GM18873 (cell line): ENCODE results near the gene NPIPA7.
"Not testable (repeated sequence)": the region's sequence is repeated elsewhere in the genome, so short reads cannot be mapped to it uniquely, and the experiment has no call there.

ENCODE experiments used
- ATAC-seq: cut with Tn5 transposase; IDR thresholded peaks from one replicate; pipeline ENCODE4 v1.9.1; 2021; ENCODE audit warnings: mild to moderate bottlenecking, moderate library complexity, moderate number of reproducible peaks; ENCODE audit not compliant: unreplicated experiment, low FRiP score

Gene NPIPA7

DNA sequence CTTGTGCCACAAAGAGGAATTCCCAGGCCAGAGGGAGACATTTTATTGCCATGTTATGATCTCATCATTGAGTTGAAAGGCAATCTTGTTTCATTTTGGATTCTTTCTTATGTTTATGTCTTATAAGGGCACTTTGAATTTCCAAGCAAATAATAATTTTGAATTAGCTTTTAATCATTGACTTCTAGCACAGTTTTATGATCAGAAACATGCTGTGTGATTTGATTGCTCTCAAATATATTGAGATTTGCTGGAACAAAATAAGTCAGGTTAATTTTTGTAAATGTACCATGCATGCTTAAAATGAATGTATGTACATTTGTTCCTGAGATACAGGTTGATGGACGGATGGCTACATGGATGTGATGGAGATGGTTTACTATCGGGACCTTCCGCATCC lies at the start of gene NPIPA7:
Gene NPIPA7 (plus strand): TSS at position 301 of the 400 bp plus-strand sequence. CDS start 105 bp downstream, outside the sequence.
- not testable (repeated sequence) for ATAC-seq

DNA sequence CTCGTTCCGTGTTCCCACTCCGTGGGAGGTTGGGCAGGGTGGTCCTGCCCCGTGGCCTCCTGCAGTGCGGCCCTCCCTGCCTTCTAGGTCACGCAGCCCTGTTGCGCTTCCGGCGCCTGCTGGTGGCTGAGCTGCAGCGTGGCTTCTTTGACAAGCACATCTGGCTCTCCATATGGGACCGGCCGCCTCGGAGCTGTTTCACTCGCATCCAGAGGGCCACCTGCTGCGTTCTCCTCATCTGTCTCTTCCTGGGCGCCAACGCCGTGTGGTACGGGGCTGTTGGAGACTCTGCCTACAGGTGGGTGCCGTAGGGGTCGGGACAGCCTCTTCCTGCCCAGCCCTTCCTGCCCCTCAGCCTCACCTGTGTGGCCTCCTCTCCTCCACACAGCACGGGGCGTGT lies 47.5 kb upstream of the NPIPA7 start:
- not testable (repeated sequence) for ATAC-seq

DNA sequence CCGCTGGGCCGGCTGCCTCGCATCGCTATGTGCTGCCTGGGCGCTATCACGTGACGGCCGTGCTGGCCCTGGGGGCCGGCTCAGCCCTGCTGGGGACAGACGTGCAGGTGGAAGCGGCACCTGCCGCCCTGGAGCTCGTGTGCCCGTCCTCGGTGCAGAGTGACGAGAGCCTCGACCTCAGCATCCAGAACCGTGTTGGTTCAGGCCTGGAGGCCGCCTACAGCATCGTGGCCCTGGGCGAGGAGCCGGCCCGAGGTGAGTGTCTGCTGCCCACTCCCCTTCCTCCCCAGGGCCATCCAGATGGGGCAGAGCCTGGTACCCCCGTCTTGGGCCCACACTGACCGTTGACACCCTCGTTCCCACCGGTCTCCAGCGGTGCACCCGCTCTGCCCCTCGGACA lies 21.4 kb upstream of the NPIPA7 start:
- ATAC-seq = not testable (repeated sequence)

DNA sequence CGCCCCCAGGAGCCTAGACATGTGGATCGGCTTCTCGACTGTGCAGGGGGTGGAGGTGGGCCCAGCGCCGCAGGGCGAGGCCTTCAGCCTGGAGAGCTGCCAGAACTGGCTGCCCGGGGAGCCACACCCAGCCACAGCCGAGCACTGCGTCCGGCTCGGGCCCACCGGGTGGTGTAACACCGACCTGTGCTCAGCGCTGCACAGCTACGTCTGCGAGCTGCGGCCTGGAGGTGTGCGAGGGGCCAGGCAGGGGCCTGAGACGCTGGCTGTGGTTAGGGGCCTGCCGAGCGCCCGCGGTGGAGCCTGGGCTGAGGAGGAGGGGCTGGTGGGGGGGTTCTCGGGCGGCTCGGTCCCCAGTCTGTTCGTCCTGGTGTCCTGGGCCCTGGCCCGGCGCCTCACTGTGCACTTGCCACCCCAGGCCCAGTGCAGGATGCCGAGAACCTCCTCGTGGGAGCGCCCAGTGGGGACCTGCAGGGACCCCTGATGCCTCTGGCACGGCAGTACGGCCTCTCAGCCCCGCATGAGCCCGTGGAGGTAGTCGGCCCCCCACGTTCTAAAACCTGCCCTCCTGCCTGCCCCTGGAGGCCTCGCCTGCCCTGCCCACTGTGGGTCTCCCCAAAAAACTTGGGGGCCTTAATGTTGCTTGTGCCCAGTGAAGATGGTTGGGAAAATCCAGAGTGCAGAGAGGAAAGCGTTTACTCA lies 20.2 kb upstream of the NPIPA7 start:
- ATAC-seq = not testable (repeated sequence)

DNA sequence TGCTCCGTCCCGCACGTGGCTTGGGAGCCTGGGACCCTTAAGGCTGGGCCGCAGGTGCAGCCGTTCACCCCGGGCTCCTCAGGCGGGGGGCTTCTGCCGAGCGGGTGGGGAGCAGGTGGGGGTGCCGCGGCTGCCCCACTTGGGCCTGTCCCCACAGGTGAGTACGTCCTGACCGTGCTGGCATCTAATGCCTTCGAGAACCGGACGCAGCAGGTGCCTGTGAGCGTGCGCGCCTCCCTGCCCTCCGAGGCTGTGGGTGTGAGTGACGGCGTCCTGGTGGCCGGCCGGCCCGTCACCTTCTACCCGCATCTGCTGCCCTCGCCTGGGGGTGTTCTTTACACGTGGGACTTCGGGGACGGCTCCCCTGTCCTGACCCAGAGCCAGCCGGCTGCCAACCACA lies 15.3 kb upstream of the NPIPA7 start:
- not testable (repeated sequence) for ATAC-seq

DNA sequence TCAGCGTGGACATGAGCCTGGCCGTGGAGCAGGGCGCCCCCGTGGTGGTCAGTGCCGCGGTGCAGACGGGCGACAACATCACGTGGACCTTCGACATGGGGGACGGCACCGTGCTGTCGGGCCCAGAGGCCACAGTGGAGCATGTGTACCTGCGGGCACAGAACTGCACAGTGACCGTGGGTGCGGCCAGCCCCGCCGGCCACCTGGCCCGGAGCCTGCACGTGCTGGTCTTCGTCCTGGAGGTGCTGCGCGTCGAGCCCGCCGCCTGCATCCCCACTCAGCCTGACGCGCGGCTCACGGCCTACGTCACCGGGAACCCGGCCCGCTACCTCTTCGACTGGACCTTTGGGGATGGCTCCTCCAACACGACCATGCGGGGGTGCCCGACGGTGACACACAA lies 14.8 kb upstream of the NPIPA7 start:
- ATAC-seq = not testable (repeated sequence)

DNA sequence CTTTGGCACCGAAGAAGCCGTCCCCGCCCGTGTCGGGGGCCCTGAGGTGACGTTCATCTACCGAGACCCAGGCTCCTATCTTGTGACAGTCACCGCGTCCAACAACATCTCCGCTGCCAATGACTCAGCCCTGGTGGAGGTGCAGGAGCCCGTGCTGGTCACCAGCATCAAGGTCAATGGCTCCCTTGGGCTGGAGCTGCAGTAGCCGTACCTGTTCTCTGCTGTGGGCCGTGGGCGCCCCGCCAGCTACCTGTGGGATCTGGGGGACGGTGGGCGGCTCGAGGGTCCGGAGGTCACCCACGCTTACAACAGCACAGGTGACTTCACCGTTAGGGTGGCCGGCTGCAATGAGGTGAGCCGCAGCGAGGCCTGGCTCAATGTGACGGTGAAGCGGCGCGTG lies 14.2 kb upstream of the NPIPA7 start:
- ATAC-seq = not testable (repeated sequence)

DNA sequence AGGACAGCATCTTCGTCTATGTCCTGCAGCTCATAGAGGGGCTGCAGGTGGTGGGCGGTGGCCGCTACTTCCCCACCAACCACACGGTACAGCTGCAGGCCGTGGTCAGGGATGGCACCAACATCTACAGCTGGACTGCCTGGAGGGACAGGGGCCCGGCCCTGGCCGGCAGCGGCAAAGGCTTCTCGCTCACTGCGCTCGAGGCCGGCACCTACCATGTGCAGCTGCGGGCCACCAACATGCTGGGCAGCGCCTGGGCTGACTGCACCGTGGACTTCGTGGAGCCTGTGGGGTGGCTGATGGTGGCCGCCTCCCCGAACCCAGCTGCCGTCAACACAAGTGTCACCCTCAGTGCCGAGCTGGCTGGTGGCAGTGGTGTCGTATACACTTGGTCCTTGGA lies 13.6 kb upstream of the NPIPA7 start:
- ATAC-seq = not testable (repeated sequence)

DNA sequence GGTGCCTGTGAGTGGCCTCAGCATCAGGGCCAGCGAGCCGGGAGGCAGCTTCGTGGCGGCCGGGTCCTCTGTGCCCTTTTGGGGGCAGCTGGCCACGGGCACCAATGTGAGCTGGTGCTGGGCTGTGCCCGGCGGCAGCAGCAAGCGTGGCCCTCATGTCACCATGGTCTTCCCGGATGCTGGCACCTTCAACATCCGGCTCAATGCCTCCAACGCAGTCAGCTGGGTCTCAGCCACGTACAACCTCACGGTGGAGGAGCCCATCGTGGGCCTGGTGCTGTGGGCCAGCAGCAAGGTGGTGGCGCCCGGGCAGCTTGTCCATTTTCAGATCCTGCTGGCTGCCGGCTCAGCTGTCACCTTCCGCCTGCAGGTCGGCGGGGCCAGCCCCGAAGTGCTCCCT lies 13.1 kb upstream of the NPIPA7 start:
- not testable (repeated sequence) for ATAC-seq

DNA sequence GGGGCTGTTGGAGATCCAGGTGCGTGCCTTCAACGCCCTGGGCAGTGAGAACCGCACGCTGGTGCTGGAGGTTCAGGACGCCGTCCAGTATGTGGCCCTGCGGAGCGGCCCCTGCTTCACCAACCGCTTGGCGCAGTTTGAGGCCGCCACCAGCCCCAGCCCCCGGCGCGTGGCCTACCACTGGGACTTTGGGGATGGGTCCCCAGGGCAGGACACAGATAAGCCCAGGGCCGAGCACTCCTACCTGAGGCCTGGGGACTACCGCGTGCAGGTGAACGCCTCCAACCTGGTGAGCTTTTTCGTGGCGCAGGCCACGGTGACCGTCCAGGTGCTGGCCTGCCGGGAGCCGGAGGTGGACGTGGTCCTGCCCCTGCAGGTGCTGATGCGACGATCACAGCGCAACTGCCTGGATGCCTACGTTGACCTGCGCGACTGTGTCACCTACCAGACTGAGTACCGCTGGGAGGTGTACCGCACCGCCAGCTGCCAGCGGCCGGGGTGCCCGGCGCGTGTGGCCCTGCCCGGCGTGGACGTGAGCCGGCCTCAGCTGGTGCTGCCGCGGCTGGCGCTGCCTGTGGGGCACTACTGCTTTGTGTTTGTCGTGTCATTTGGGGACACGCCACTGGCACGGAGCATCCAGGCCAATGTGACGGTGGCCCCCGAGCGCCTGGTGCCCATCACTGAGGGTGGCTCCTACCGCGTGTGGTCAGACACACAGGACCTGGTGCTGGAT lies 12.2 kb upstream of the NPIPA7 start:
- ATAC-seq = not testable (repeated sequence)

DNA sequence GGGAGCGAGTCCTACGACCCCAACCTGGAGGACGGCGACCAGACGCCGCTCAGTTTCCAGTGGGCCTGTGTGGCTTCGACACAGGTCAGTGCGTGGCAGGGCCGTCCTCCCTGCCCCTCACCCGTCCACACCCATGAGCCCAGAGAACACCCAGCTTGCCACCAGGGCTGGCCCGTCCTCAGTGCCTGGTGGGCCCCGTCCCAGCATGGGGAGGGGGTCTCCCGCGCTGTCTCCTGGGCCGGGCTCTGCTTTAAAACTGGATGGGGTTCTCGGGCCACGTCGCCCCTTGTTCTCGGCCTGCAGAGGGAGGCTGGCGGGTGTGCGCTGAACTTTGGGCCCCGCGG lies 11.7 kb upstream of the NPIPA7 start:
- ATAC-seq = not testable (repeated sequence)

DNA sequence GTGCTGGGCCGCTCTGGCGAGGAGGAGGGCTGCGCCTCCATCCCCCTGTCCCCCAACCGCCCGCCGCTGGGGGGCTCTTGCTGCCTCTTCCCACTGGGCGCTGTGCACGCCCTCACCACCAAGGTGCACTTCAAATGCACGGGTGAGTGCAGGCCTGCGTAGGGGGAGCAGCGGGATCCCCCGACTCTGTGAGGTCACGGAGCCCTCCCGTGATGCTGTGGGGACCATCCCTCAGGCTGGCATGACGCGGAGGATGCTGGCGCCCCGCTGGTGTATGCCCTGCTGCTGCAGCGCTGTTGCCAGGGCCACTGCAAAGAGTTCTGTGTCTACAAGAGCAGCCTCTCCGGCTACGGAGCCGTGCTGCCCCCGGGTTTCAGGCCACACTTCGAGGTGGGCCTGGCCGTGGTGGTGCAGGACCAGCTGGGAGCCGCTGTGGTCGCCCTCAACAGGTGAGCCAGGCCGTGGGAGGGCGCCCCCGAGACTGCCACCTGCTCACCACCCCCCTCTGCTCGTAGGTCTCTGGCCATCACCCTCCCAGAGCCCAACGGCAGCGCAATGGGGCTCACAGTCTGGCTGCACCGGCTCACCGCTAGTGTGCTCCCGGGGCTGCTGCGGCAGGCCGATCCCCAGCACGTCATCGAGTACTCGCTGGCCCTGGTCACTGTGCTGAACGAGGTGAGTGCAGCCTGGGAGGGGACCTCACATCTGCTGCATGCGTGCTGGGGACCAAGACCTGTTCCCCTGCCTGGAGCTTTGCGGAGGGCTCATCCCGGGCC lies 9.7 kb upstream of the NPIPA7 start:
- ATAC-seq = not testable (repeated sequence)

DNA sequence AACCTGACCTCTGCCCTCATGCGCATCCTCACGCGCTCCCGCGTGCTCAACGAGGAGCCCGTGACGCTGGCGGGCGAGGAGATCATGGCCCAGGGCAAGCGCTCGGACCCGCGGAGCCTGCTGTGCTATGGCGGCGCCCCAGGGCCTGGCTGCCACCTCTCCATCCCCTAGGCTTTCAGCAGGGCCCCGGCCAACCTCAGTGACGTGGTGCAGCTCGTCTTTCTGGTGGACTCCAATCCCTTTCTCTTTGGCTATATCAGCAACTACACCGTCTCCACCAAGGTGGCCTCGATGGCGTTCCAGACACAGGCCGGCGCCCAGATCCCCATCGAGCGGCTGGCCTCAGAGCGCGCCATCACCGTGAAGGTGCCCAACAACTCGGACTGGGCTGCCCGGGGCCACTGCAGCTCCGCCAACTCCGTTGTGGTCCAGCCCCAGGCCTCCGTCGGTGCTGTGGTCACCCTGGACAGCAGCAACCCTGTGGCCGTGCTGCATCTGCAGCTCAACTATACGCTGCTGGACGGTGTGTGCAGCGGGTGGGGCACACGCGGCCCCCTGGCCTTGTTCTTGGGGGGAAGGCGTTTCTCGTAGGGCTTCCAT lies 7.7 kb upstream of the NPIPA7 start:
- ATAC-seq = not testable (repeated sequence)

DNA sequence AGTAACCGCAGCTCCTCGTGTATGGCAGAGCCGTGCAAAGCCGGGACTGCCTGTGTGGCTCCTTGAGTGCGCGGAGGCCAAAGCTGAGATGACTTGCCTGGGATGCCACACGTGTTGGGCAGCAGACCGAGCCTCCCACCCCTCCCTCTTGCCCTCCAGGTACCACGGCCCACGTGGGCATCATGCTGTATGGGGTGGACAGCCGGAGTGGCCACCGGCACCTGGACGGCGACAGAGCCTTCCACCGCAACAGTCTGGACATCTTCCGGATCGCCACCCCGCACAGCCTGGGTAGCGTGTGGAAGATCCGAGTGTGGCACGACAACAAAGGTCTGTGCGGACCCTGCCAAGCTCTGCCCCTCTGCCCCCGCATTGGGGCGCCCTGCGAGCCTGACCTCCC lies 4.7 kb upstream of the NPIPA7 start:
- ATAC-seq = not testable (repeated sequence)

DNA sequence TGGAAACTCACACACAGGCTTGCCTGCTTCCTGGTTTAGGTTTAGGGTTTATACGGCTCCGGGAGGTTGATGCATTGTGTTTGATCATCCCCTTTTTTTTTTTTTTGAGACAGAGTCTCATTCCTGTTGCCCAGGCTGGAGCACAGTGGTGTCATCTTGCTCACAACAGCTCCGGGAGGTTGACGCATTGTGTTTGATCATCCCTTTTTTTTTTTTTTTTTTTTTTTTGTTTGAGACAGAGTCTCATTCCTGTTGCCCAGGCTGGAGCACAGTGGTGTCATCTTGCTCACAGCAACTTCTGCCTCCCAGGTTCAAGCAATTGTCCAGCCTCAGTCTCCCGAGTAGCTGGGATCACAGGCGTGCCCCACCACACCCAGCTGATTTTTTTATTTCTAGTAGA lies 20.7 kb downstream of the NPIPA7 start:
- ATAC-seq = not testable (repeated sequence)

DNA sequence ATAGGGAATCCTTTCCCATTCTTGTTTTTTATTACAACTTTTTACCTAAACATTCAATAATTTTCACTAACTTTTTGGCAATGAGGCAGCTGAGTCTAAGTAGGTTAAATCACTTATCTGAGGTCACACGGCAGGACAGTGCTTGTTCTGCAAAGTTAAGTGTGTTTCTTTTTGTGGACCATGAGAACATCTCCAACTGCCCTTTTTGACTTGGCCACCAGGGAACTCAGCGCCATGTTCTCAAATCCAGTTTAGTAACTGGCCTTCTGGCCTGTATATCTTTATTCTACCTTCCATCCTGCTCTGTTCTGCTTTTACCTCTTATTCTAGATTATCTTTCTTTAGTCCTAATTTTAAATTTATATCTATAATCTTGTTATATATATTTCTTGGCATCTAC lies 23.4 kb downstream of the NPIPA7 start:
- not testable (repeated sequence) for ATAC-seq

DNA sequence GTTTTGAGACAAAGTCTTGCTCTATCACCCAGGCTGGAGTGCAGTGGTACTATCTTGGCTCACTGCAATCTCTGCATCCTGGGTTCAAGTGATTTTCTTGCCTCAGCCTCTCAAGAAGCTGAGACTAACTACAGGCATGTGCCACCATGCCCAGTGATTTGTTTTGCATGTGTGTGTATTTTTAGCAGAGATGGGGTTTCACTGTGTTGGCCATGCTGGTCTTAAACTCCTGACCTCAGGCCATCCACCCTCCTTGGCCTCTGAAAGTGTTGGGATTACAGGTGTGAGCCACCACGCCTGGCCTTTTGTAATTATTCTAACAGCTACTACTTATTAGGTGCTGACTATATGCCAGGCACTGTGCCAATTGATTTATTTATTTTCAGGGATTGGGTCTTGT lies 25.3 kb downstream of the NPIPA7 start:
- not testable (repeated sequence) for ATAC-seq

DNA sequence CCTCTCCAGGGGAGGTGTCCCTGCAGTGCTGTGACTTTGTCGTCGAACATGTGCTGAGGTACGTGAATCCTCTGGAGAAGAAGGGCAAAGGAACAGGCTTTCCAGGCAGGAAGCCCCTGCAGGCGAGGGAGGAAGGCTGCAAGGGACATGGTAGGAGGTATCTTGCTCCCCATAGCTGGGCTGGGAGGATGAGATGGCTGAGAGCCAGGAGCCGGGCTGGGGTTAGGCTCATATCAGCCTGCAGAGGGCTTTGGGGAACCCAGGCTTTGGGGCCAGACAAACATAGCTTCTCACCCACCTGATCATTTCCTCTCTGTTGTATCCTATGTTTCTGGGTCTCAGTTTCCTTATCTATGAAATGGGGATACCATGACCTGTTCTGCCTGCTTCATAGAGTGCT lies 26.5 kb downstream of the NPIPA7 start:
- ATAC-seq = not testable (repeated sequence)

DNA sequence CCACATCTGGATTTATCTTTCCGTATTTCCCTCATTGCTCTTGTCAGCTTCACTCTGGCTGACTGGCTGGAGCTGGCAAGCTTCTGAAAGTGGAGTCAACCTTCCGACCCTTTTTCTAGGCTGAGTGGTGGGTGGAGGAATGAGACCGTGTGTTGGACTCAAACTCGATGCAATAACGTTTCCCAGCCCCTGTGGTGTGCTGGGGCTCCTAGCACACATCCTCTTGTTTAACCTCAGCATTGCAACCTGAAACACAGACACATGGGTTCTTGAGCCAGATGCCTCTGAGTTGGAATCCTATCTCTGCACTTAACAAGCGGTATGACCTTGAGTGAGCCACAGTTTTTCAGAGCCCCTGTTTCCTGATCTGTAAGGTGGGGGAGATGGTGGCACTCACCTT lies 29.5 kb downstream of the NPIPA7 start:
- ATAC-seq = not testable (repeated sequence)

DNA sequence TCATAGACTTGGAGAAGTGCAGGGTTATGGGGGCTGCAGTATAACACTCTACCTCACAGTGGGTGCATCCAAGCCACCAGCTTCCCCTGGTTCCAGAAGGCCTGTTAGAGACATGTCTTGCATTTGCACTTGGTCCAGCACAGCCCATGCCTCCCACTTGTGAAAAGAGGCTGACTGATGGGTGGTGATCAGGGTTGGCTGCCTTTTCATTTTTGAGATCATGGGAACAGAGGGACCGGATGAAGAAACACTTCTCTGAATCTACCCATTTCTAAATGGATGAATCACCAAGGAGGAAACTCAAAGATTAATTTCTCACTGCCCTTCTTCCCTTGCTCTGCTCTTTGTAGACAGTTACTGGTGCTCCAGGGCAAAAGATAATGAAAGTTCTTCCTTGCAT lies 34.8 kb downstream of the NPIPA7 start:
- ATAC-seq = not testable (repeated sequence)

DNA sequence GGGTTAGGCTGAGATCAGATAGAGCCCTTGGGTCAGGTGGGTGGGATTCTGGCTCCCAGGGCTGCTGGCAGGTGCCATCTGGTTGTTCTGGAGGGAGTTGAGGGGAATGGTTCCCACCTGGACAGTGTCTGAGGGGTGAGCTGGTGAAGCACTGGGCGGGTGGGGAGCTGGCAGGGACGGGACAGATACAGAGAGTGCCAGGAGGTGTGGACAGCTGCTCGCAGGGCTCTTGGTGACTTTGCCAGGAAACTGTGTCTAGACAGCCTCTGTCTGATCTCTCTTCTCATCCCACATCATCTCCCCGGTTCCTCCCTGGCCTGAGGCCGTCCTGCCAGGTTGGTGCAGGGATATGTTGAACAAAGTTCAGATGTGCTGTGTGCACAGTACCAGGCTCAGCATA lies 38.1 kb downstream of the NPIPA7 start:
- ATAC-seq = not testable (repeated sequence)
